PC-3 (cell line): ENCODE data around the gene VRTN. TPM values are rescaled to one million over a fixed set of nuclear protein-coding genes. Genes with fewer than 3 reads are reported as not detected.

Experiments used
- ATAC-seq: fragments of 200-7000 bp; cut with Tn5 transposase; 2 replicates; pipeline ENCODE4 v1.9.1; 2020; ENCODE audit warnings: mild to moderate bottlenecking, moderate library complexity
- BruUV-seq: library from RNA; stranded (reverse); fragments of 400-500 nt; replicated peaks from 2 replicates; lab custom pipeline; 2021; lab: Mats Ljungman, UMichigan
- CTCF ChIA-PET: fragments of 300-600 bp; sonication (Branson Sonifier 250); formaldehyde crosslinking; loops from one replicate; lab custom pipeline; 2022; ENCODE audit warnings: antibody characterized with exemption; lab: Charles Lee
- POLR2A ChIA-PET: fragments of 300-600 bp; sonication (Branson Sonifier 250); formaldehyde crosslinking; loops from one replicate; lab custom pipeline; 2022; ENCODE audit warnings: antibody characterized with exemption; ENCODE audit not compliant: unreplicated experiment; lab: Charles Lee
- DNase-seq: peaks from one replicate; pipeline ENCODE4 v3.0.0-alpha.2; 2015
- H2AFZ ChIP-seq: fragments of 300-600 bp; sonication (generic); 2 replicates; pipeline ENCODE4 v1.6.0; 2016; ENCODE audit warnings: antibody characterized with exemption, low read length
- H3F3A ChIP-seq: fragments of 300-600 bp; sonication (generic); one replicate; pipeline ENCODE4 v1.6.0; 2017; ENCODE audit warnings: antibody characterized with exemption, low read length, control low read depth, mild to moderate bottlenecking; ENCODE audit not compliant: unreplicated experiment
- H3K27ac ChIP-seq: fragments of 300-600 bp; sonication (generic); 2 replicates; pipeline ENCODE4 v1.5.1; 2016; ENCODE audit warnings: mild to moderate bottlenecking, low read length
- H3K27me3 ChIP-seq: fragments of 300-600 bp; sonication (generic); 2 replicates; pipeline ENCODE4 v1.6.1; 2016; ENCODE audit warnings: low read length, mixed read lengths
- H3K36me3 ChIP-seq: fragments of 300-600 bp; sonication (generic); 2 replicates; pipeline ENCODE4 v1.6.1; 2016; ENCODE audit warnings: low read depth, mixed run types, low read length, mixed read lengths
- H3K4me1 ChIP-seq: fragments of 300-600 bp; sonication (generic); 2 replicates; pipeline ENCODE4 v1.5.1; 2016; ENCODE audit warnings: low read length; ENCODE audit not compliant: insufficient read depth
- H3K4me2 ChIP-seq: fragments of 300-600 bp; sonication (generic); 2 replicates; pipeline ENCODE4 v1.6.0; 2016; ENCODE audit warnings: low read length
- H3K4me3 ChIP-seq: fragments of 300-600 bp; sonication (generic); 2 replicates; pipeline ENCODE4 v1.5.1; 2016; ENCODE audit warnings: mild to moderate bottlenecking, low read length, mixed read lengths
- H3K79me2 ChIP-seq: fragments of 300-600 bp; sonication (generic); 2 replicates; pipeline ENCODE4 v1.6.1; 2017; ENCODE audit warnings: low read length, mixed read lengths
- H3K9ac ChIP-seq: fragments of 300-600 bp; sonication (generic); 2 replicates; pipeline ENCODE4 v1.6.0; 2016; ENCODE audit warnings: mild to moderate bottlenecking, low read length
- H3K9me2 ChIP-seq: fragments of 300-600 bp; sonication (generic); replicated peaks from 2 replicates; pipeline ENCODE4 v1.6.1; 2016; ENCODE audit warnings: mixed run types, low read length, mixed read lengths
- H3K9me3 ChIP-seq: fragments of 300-600 bp; sonication (generic); 2 replicates; pipeline ENCODE4 v1.6.1; 2016; ENCODE audit warnings: low read length, mixed read lengths
- H4K20me1 ChIP-seq: fragments of 300-600 bp; sonication (generic); 2 replicates; pipeline ENCODE4 v1.6.1; 2016; ENCODE audit warnings: low read length, mixed read lengths
- EZH2 ChIP-seq: fragments of 300-600 bp; sonication (generic); IDR thresholded peaks from one replicate; pipeline ENCODE4 v1.6.1; 2017; ENCODE audit warnings: antibody characterized with exemption, mild to moderate bottlenecking, low read length; ENCODE audit not compliant: unreplicated experiment
- EZH2phosphoT487 ChIP-seq: fragments of 300-600 bp; sonication (generic); IDR thresholded peaks from 2 replicates; pipeline ENCODE4 v1.6.1; 2018; ENCODE audit warnings: mild to moderate bottlenecking, antibody characterized with exemption, low read length, borderline replicate concordance
- intact Hi-C: fragments of 100-400 bp; cut with micrococcal nuclease; formaldehyde crosslinking; loops from 2 replicates; pipeline ENCODE4 v1.9.0; 2023
- total RNA-seq: library from RNA; depleted of rRNA; stranded (reverse); fragments of >200 nt; gene quantifications from 2 replicates; pipeline ENCODE4 v1.2.3, GENCODE V29; 2014; rRNA removed
- TF ChIP-seq, protein P1 (sequence below): fragments of 300-600 bp; sonication (generic); conservative IDR thresholded peaks from 2 replicates; pipeline ENCODE4 v1.5.1; 2017; ENCODE audit warnings: antibody characterized with exemption, low read depth, mild to moderate bottlenecking, low read length

VRTN gene
- total RNA-seq, 1 experiment from 2014 or later, result not detected

DNA sequence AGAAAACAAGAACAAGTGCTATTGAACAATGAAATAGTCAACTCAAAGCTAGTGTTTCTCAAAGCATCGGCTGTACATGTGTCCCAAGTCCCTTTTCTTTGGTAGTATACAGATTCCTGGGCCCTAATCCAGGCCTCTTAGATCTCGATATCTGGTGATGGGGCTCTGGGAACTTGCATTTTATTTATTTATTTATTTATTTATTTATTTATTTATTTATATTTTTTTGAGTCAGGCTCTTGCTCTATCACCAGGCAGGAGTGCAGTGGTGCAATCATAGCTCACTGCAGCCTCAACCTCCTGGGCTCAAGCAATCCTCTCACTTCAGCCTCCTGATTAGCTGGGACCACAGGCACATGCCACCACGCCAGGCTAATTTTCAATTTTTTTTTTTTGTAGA, 60.6 kb downstream of the VRTN start:
- Histone ChIP-seq H3K27ac (no peak overlapping the region), H3K4me2 (no peak overlapping the region), H3K4me3 (no peak overlapping the region), H3K9me3 (no peaks in the 10 kb centered on the region), H3K4me1 (no peaks in the 10 kb centered on the region), H3K9ac (no peak overlapping the region), H3K27me3 (peaks cover 45% of the 10 kb centered on the region), H3K79me2 (no peaks in the 10 kb centered on the region), H4K20me1 (no peaks in the 10 kb centered on the region), H3K36me3 (no peaks in the 10 kb centered on the region), H3F3A (no peaks in the 10 kb centered on the region), H3K9me2 (no peaks in the 10 kb centered on the region), H2AFZ (no peak overlapping the region)
- intact Hi-C loops, result no loop called here
- DNase-seq (no peak), ATAC-seq (no peak)
- ChIA-PET CTCF (no interaction called here), POLR2A (no interaction called here)
- no TSS peak for BruUV-seq
- TF ChIP-seq EZH2 (no peak), EZH2phosphoT487 (no peak)
- TF ChIP-seq, protein P1, sequence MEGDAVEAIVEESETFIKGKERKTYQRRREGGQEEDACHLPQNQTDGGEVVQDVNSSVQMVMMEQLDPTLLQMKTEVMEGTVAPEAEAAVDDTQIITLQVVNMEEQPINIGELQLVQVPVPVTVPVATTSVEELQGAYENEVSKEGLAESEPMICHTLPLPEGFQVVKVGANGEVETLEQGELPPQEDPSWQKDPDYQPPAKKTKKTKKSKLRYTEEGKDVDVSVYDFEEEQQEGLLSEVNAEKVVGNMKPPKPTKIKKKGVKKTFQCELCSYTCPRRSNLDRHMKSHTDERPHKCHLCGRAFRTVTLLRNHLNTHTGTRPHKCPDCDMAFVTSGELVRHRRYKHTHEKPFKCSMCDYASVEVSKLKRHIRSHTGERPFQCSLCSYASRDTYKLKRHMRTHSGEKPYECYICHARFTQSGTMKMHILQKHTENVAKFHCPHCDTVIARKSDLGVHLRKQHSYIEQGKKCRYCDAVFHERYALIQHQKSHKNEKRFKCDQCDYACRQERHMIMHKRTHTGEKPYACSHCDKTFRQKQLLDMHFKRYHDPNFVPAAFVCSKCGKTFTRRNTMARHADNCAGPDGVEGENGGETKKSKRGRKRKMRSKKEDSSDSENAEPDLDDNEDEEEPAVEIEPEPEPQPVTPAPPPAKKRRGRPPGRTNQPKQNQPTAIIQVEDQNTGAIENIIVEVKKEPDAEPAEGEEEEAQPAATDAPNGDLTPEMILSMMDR, result no peak

DNA sequence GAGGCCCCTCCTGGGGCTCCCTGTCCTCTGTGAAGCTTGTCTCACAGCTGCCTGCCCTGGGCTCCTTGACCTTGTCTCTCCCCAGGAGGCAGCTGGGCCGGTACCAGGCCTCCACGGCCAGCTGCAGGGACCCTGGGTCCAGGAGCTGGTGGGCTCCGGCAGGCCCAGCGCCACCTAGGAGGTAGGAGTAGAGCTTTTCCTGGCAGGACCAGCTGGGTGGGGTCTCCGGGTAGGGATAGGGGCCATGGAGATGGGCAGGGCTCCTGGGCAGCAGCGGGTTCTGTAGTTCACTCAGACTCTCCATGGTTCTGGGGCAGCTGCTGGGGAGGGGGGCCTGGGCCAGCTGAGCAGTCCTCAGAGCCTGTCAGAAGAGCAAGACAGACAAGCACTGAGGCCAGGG, 61.2 kb downstream of the VRTN start:
- TF ChIP-seq EZH2phosphoT487 (no peak), EZH2 (no peak)
- TF ChIP-seq, protein P1, result no peak
- H4K20me1 ChIP-seq, result no peaks in the 10 kb centered on the region
- no peaks in the 10 kb centered on the region for H3F3A ChIP-seq
- H2AFZ ChIP-seq, result no peak overlapping the region
- H3K79me2 ChIP-seq, result no peaks in the 10 kb centered on the region
- no peak overlapping the region for H3K4me3 ChIP-seq
- no peak overlapping the region for H3K27ac ChIP-seq
- intact Hi-C loops, result no loop called here
- H3K36me3 ChIP-seq, result no peaks in the 10 kb centered on the region
- POLR2A ChIA-PET, result no interaction called here
- no peaks in the 10 kb centered on the region for H3K9me3 ChIP-seq
- no peak overlapping the region for H3K9ac ChIP-seq
- ATAC-seq (no peak), DNase-seq (no peak)
- CTCF ChIA-PET, result no interaction called here
- H3K27me3 ChIP-seq, result peaks cover 51% of the 10 kb centered on the region
- no TSS peak for BruUV-seq
- H3K9me2 ChIP-seq, result no peaks in the 10 kb centered on the region
- no peak overlapping the region for H3K4me2 ChIP-seq
- no peaks in the 10 kb centered on the region for H3K4me1 ChIP-seq

Other genes with a start within 250 kb of the VRTN start
- gene VSX2, start 109.0 kb upstream of the VRTN start, total RNA-seq, result not detected in 2 replicates
- gene ABCD4, start 45.5 kb upstream of the VRTN start, total RNA-seq, result 27.1 and 28.4 TPM in 2 replicates
- not detected in 2 replicates for gene SYNDIG1L, start 77.7 kb downstream of the VRTN start, total RNA-seq
- 138 and 195 TPM in 2 replicates for gene NPC2, start 144.8 kb downstream of the VRTN start, total RNA-seq
- gene ISCA2, start 145.3 kb downstream of the VRTN start, total RNA-seq, result 30.1 and 32.3 TPM in 2 replicates